ENCODE measurements around the gene TMEM253. TPM values are rescaled to one million over a fixed set of nuclear protein-coding genes. Genes with fewer than 3 reads are reported as not detected.

Gene TMEM253
- total RNA-seq, 1 donor from 2014 or later: not detected

DNA sequence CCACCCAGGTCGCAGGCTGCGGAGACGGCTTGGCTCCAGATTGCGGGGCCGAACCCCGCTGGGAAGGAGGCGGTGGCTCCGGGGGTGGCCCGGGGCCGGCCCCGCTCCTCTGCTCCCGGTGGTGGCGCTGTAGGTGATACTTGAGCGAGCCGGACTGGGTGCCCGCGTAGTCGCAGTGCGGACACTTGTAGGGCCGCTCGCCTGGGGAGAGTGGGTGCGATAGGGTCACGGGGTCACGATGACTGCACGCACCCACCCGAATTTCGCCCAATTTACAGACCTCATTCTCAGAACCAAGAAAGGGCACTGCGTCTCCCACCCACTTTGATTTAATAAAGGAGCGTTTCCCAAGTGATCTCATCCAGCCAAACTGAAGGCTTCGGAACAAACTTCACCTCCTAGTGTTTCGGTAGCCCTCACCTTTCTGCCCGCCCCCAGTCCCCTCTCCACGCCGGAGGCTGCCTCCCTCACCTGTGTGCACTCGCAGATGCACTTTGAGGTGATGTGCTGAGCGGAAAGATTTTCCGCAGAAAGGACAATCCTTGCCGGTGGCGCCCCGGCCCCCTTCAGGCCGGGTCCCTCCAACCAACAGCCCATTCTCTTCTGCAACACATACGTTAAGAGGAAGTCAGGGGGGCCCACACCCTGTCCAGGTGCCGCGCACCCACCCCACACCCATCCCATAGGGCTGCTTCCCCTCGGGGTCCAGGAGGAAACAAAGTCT is 9.8 kb upstream of the TMEM253 start:
- DNase-seq: no peak

GRCh38 chr14:21091821-21092272 is 9.0 kb upstream of the TMEM253 start:
- DNase-seq: no peak

DNA sequence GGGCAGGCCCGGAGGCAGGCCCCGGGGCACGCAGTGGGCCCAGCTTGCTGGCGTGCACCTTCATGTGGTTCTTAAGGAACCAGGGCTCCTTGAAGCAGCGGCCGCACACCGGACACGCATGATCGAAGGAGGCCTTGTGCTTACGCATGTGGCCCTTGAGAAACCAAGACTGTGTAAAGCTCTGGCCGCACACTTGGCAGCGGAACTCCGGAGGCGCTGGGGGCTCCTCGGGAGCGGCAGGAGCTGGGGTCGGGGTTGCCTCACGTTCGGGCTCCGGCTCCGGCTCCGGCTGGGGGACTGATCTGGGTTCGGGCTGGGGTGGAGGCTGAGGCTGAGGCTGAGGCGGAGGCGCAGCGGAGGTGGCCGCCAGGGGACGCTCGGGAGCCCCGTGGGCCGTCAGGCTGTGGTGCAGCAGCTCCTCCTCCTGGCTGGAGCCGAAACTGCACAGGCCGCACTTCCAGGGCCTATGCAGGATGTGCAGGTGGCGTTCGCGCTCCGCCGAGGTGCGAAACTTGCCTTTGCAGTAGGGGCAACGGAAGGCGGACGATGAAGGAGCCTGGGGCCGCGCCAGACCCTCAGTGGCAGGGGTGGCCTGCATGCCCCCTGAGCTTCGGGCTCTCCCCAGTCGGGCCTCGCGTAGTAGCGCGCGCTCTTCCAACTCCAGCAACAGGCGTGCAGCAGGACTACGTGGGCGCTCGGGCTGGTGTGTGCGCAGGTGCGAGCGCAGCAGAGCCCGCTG is 8.4 kb upstream of the TMEM253 start:
- DNase-seq: peak; percentile 87

GRCh38 chr14:21093018-21093417 is 7.8 kb upstream of the TMEM253 start:
- DNase-seq: no peak

GRCh38 chr14:21093769-21094681 is 6.8 kb upstream of the TMEM253 start:
- peak; percentile 84 for DNase-seq

- no peak for DNase-seq
These were observed 5.2 kb upstream of the TMEM253 start for GRCh38 chr14:21095430-21096205.

GRCh38 chr14:21096438-21096837 is 4.4 kb upstream of the TMEM253 start:
- no peak for DNase-seq

GRCh38 chr14:21096978-21097635 is 3.8 kb upstream of the TMEM253 start:
- DNase-seq: no peak

DNA sequence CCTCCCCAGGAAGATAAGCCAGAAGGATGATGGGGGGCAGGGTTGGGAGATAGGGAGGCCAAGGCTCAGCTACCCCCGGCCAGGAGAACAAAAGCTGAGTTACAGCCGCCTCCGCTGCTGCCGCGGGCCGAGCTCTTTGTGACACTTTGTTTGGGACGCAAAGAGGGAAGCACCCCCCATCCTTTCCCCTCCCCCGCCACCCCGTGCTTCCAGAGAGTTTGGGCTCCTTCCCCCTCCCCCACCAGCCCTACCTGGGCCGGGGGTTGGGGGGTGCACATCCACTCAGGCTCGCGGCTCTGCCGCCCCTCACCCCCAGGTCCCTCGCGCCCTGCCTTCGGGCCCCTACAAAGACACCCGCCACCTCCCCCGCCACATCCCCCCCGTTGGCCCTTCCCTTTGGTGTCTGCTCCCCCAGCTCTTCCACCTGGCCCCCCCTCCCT is 3.2 kb upstream of the TMEM253 start:
- DNase-seq: peak; percentile 50

DNA sequence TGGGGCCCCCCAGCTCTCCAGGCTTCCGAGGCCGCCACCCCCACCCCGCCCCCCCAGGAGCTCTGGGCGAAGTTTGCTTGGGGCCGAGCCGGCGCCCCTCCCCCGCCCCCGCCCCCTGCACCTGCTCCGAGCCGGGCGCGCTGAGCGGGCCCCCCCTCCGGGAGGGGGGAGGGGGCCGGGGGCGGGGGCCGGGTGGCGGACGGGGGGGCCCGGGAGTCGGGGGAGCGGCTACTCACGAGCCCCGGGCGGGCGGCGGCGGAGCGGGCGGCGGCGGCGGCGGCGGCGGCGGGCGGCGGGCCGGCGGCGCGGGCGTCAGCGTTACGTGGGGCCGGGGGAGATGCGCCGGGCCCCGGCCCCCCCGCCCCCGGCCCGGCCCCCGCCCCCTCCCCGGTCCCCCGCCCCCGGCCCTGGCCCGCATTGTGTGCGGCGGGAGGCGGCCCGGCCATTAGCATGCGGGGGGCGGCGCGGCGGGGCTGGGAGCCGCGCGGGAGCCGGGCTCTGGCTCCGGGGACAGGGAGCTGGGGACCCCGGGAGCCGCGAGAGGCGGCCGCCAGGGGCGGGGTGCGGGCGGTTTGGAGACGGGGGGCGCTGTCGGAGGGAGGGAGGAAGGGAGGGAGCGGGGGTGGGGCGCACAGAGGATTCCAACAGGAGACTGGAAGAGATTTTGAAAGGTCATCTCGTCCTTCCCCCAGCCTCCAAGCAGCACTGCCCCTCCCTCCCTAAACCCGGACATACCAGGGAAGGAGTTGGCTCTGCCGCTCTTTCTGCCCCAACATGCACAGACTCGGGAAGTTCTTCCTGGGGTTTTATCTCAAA is 2.6 kb upstream of the TMEM253 start, which contains the start of gene ZNF219:
ZNF219 (minus strand) TSS at position 580 of the 816 bp plus-strand sequence. CDS start 5,064 bp downstream, outside the sequence.
- DNase-seq: peak; percentile 82

- DNase-seq: no peak
These were observed 1.8 kb upstream of the TMEM253 start for GRCh38 chr14:21098892-21099595.

- DNase-seq: no peak
These were observed 1.3 kb upstream of the TMEM253 start for GRCh38 chr14:21099596-21099985.

DNA sequence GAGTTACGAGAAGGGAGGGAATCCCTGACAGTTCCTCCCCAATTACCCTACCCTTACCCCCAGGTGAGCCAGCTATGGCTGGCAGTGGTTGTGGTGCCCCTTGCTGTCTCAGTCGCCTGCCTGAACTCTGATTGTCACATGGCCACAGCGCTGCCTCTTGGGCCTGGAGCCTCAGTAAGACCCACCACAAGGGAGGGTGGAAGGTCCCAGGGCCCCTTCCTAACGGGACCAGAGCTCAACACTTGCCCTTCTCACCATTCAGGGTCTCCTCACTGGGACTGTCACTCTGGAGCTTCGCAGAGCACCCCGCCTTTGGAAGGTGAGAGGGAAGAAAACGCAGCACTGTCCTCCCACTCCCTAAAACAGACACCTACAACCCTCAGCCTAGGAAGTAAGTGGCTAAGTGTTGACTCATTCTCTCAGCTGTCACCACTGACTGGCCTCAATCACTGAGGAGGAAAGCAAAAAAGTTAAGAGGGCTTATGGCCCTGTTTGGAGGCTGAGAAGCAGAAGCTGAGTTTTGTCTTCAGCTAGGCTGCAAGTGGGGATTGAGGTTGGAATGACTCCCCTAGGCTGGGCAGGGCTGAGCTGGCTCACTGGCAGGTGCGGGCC is 1.0 kb downstream of the TMEM253 start:
- no peak for DNase-seq

DNA sequence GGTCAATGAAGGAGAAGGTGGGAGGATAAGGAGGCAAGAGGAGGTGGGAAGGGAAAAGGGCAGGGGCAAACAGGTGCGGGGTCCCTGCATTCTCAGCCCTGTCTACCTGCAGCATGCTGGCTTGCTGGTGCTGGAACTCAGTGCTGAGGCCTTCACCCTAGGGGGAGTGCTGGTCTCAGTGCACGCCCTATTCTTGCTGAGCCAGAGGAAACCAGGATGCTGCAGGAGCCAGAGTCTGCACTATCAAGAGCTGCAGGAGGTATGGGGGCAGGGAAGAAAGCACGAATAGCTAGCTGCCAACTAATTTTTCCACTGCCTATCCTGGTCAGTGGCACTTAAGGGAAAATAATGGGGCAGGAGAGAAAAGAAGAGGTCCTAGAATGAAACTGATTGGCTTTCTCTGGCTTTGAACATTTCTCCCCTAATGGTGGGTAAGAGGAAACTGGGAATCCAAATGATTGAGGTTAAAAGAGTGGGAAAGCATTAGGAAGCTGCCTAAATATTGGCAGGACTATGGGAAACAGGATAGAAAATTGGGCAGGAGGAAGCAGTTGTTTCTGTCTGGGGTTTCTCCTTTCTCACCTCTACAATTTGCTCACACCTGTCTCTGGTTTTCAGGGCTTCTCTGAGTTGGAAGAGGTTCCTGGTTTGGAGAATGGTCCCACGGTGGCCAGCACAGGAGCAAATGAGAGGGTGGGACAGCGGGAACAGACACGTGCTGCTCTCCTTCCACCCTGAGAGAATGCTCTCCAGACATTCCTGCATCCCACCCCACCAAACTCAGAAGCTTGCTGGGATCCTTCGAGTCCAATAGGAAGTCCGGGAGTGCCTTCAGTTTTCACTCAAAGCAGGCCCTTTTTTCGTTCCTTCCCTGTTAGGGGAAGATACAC is 1.9 kb downstream of the TMEM253 start:
- DNase-seq: no peak

DNA sequence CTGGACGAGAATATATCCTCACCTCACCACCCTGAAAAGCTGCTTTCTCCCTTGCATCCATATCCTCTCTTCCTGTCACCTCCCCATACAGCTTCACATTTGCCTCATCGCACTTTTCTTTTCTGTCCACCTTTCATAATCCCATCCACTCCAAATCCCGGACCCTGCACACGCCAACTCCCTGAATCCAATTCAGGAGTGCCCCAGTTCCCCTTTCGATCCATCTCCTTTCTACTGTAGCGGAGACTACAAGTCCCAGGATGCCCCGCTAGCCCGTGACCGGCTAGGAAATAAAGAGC is 2.5 kb downstream of the TMEM253 start:
- no peak for DNase-seq

- peak; percentile 99 for DNase-seq
These were observed 3.0 kb downstream of the TMEM253 start for GRCh38 chr14:21103710-21104447.

GRCh38 chr14:21104448-21105060 is 3.7 kb downstream of the TMEM253 start:
- peak; percentile 91 for DNase-seq
